A549 treated with GW870086 at 1 μM for 4 hours (cell line): Measurements from ENCODE around the gene CIDEA. TPM values are rescaled to one million over a fixed set of nuclear protein-coding genes. Genes with fewer than 3 reads are reported as not detected.

ENCODE experiments used
- total RNA-seq: library from RNA; stranded (reverse); fragments of 200-300 nt; extraction: Qiagen RNA extraction; gene quantifications from 5 replicates; pipeline ENCODE4 v1.2.3, GENCODE V29; 2022; ENCODE audit warnings: low read depth

Gene CIDEA
- not detected in 5 replicates for total RNA-seq

GRCh38 chr18:12254136-12254819, at the start of gene CIDEA:
TSS of gene CIDEA (plus strand) at chr18:12254361. CDS start at chr18:12254384, 23 bp downstream.

GRCh38 chr18:12307701-12308385, 53.7 kb downstream of the CIDEA start, which contains the start of gene TUBB6:
TSS of gene TUBB6 (plus strand) at chr18:12308241. CDS start at chr18:12308293, 52 bp downstream.

Other genes with a start within 250 kb of the CIDEA start
- not detected in 5 replicates for gene ANKRD62, start 160.5 kb upstream of the CIDEA start, total RNA-seq
- gene TUBB6, start 53.9 kb downstream of the CIDEA start, total RNA-seq, result 187 to 218 TPM (median 200 TPM) in 5 replicates
- 35.4 to 46.2 TPM (median 37.9 TPM) in 5 replicates for gene AFG3L2, start 122.9 kb downstream of the CIDEA start, total RNA-seq
- 4.7 to 8.0 TPM (median 6.9 TPM) in 5 replicates for gene PRELID3A, start 153.6 kb downstream of the CIDEA start, total RNA-seq